B cell (primary cell): ENCODE measurements around the gene CHD9.

Experiments used
- EZH2 ChIP-seq: IDR thresholded peaks from 2 replicates; pipeline ENCODE4 v1.6.1; 2012; ENCODE audit warnings: borderline replicate concordance, low read depth, mild to moderate bottlenecking, moderate library complexity, low read length; ENCODE audit not compliant: insufficient read depth, poor library complexity, severe bottlenecking
- TF ChIP-seq, protein P1 (sequence below): fragments of 200-600 bp; IDR thresholded peaks from one replicate; pipeline ENCODE4 v1.8.0; 2022; ENCODE audit warnings: antibody characterized with exemption, mild to moderate bottlenecking

DNA sequence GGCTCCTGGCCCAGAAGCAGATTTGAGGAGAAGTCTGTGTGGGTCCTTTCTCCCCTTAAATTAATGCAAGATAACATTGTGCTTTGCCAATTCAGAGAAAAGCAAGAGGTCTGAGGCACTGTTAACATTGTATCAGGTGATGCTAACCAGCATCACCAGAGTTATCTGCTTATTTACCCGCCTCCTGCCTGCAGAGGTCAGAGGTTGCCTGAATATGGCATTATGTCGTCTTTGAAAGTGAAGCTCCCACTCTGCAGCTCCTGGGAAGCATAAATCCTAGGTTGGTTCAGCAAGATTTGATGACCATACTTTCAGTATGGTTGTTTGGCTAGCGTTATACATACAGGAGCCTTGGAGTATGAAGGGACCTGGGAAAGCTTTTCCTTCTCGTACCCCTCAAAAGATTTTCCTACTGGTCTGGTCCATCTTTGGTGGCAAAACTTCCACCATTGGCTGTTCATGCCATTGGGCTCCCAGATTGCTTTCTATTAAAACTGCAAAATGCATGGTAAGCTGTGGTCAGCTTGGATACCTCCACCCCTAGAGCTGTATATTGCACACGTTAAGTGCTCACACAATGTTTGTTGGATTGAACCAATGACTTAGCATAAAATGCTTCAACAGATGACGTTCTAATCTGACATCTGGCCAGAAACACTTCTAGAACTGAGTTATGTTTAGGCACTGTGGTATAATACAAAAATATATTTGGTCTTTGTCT is 24.1 kb downstream of the CHD9 start:
- TF ChIP-seq, protein P1, sequence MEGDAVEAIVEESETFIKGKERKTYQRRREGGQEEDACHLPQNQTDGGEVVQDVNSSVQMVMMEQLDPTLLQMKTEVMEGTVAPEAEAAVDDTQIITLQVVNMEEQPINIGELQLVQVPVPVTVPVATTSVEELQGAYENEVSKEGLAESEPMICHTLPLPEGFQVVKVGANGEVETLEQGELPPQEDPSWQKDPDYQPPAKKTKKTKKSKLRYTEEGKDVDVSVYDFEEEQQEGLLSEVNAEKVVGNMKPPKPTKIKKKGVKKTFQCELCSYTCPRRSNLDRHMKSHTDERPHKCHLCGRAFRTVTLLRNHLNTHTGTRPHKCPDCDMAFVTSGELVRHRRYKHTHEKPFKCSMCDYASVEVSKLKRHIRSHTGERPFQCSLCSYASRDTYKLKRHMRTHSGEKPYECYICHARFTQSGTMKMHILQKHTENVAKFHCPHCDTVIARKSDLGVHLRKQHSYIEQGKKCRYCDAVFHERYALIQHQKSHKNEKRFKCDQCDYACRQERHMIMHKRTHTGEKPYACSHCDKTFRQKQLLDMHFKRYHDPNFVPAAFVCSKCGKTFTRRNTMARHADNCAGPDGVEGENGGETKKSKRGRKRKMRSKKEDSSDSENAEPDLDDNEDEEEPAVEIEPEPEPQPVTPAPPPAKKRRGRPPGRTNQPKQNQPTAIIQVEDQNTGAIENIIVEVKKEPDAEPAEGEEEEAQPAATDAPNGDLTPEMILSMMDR, result no peak
- TF ChIP-seq EZH2, result no peak
